ENCODE data around the gene DBT. TPM values are rescaled to one million over a fixed set of nuclear protein-coding genes. Genes with fewer than 3 reads are reported as not detected.

The DBT gene
- total RNA-seq, 4 donors from 2014 or later = 6.4 to 15.2 (median 10.5) TPM

- Histone ChIP-seq H3K9me3 (no peaks in the 10 kb centered on the region), H3K27me3 (no peaks in the 10 kb centered on the region), H3K4me3 (no peak overlapping the region), H3K27ac (no peak overlapping the region), H3K4me1 (no peaks in the 10 kb centered on the region), H3K36me3 (no peaks in the 10 kb centered on the region)
- intact Hi-C loops (cut with DNase I; ENCODE audit: low total_unique reads) = no loop called here
- TF ChIP-seq POLR2A (IDR thresholded peaks at IDR 0.05) = no peak
- TF ChIP-seq CTCF (IDR thresholded peaks at IDR 0.05) = no peak
- DNase-seq = no peak
Measured at GRCh38 chr1:100142343-100142742, 107.3 kb downstream of the DBT start.

DNA sequence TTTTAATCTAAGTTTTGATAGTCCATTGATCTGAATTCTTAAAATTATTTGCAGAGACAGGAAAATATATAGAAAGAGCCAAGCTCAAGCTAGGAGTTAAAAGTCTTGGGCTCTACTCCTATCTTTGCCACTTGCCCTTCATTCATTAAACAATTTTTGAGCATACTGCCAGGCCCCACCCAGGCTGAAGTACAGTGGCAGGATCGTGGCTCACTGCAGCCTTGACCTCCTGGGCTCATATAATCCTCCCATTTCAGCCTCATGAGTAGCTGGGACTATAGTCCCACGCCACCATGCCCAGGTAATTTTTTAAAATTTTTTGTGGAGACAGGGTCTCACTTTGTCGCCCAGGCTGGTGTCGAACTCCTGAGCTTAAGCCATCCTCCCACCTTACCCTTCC lies 108.4 kb downstream of the DBT start:
- DNase-seq = no peak
- Histone ChIP-seq H3K9me3 (no peaks in the 10 kb centered on the region), H3K4me1 (no peaks in the 10 kb centered on the region), H3K4me3 (no peak overlapping the region), H3K36me3 (no peaks in the 10 kb centered on the region), H3K27me3 (no peaks in the 10 kb centered on the region), H3K27ac (no peak overlapping the region)
- intact Hi-C loops (cut with DNase I; ENCODE audit: low total_unique reads) = no loop called here
- no peak for TF ChIP-seq CTCF (IDR thresholded peaks at IDR 0.05)

GRCh38 chr1:100137602-100138001 lies 112.0 kb downstream of the DBT start:
- TF ChIP-seq CTCF (IDR thresholded peaks at IDR 0.05) (no peak), POLR2A (IDR thresholded peaks at IDR 0.05) (no peak)

More at GRCh38 chr1:100137602-100138001, 112.0 kb downstream of the DBT start:
- H3K36me3 ChIP-seq = no peaks in the 10 kb centered on the region
- intact Hi-C loops (cut with DNase I; ENCODE audit: low total_unique reads) = no loop called here
- H3K9me3 ChIP-seq = no peaks in the 10 kb centered on the region
- no peaks in the 10 kb centered on the region for H3K27me3 ChIP-seq
- peaks cover 3 to 6% of the 10 kb centered on the region in 2 donors for H3K4me1 ChIP-seq
- H3K4me3 ChIP-seq = no peak overlapping the region
- H3K27ac ChIP-seq = no peak overlapping the region
- DNase-seq = no peak

MicroRNAs within 50 kb of the gene (microRNA counts, 767-probe panel; counts per million panel counts)
- microRNA hsa-miR-553 = 0 counts per million in 2 donors

Small RNAs within 50 kb of the gene (microRNA-seq; reads per million reads assigned to microRNA genes)
- not detected for gene MIR553 (ENCODE audit: borderline microRNAs expressed, borderline replicate concordance)

Small RNAs within 50 kb of the gene (small RNA-seq; reads per million reads assigned to genes)
- not detected for gene AL445928.1
- gene MIR553 = not detected
- not detected for gene RPL23AP90

Other genes starting within 250 kb of the DBT start
- gene SASS6, start 116.9 kb downstream of the DBT start, total RNA-seq = 1 to 10 TPM in 3 of 4 donors, under 1 TPM in 1; 0.77 to 7.6 (median 4.5) TPM
- 10 to 100 TPM; 12.0 to 54.1 (median 22.7) TPM for gene TRMT13, start 116.7 kb downstream of the DBT start, total RNA-seq
- gene LRRC39, start 71.6 kb downstream of the DBT start, total RNA-seq = 1 to 10 TPM in 3 of 4 donors, not detected in 1; 1.2 to 2.6 (median 1.5) TPM
- 10 to 100 TPM in 3 of 4 donors, 1 to 10 TPM in 1; 8.7 to 29.5 (median 14.8) TPM for gene RTCA, start 16.4 kb upstream of the DBT start, total RNA-seq
- 10 to 100 TPM in 3 of 4 donors, 1 to 10 TPM in 1; 9.0 to 32.4 (median 23.0) TPM for gene CDC14A, start 102.7 kb upstream of the DBT start, total RNA-seq